Measurements from ENCODE around the gene TSPOAP1.

TSPOAP1 gene

DNA sequence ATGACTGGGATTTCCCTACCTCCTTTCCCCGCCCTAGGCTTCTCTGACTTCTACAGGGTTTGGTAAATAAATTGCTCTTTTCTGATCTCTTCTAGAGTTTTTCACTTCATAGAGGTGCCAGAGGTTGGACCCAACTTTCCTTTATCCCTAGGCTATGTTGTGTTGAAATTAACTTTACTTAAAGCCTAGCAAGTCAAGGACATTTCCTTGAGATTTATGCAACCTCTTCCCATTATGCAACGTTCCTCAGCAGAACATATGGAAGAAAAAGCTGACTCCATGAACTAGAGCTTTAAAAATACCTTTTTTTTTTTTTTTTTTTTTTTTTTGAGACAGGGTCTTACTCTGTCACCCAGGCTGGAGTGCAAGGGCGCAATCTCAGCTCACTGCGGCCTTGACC is 63.3 kb downstream of the TSPOAP1 start:
- Histone ChIP-seq H2AFZ (ENCODE audit: low read length) (no peak overlapping the region), H3K4me1 (ENCODE audit: insufficient read depth, low read length, poor library complexity, severe bottlenecking) (no peaks in the 10 kb centered on the region), H3K9me3 (ENCODE audit: insufficient read depth, low read depth, low read length) (no peaks in the 10 kb centered on the region), H3F3A (ENCODE audit: low read depth) (no peaks in the 10 kb centered on the region), H3K9ac (ENCODE audit: low read depth, low read length, poor library complexity, severe bottlenecking) (no peak overlapping the region), H3K4me3 (ENCODE audit: low read length, poor library complexity, severe bottlenecking) (no peak overlapping the region), H3K27me3 (ENCODE audit: insufficient read depth, low read length, poor library complexity, severe bottlenecking) (peaks cover 19% of the 10 kb centered on the region), H4K20me1 (ENCODE audit: insufficient read depth, low read length, poor library complexity, severe bottlenecking) (no peaks in the 10 kb centered on the region), H3K79me2 (ENCODE audit: insufficient read depth, low read length) (no peaks in the 10 kb centered on the region), H3K36me3 (ENCODE audit: insufficient read depth, low read length) (no peaks in the 10 kb centered on the region), H3K9me2 (replicated peaks; ENCODE audit: low read depth, low read length) (no peaks in the 10 kb centered on the region), H3K4me2 (ENCODE audit: low read depth, low read length, poor library complexity, severe bottlenecking) (no peak overlapping the region)
- no peak for TF ChIP-seq EZH2phosphoT487 (IDR thresholded peaks at IDR 0.05; ENCODE audit: borderline replicate concordance)
- TF ChIP-seq, protein P1, sequence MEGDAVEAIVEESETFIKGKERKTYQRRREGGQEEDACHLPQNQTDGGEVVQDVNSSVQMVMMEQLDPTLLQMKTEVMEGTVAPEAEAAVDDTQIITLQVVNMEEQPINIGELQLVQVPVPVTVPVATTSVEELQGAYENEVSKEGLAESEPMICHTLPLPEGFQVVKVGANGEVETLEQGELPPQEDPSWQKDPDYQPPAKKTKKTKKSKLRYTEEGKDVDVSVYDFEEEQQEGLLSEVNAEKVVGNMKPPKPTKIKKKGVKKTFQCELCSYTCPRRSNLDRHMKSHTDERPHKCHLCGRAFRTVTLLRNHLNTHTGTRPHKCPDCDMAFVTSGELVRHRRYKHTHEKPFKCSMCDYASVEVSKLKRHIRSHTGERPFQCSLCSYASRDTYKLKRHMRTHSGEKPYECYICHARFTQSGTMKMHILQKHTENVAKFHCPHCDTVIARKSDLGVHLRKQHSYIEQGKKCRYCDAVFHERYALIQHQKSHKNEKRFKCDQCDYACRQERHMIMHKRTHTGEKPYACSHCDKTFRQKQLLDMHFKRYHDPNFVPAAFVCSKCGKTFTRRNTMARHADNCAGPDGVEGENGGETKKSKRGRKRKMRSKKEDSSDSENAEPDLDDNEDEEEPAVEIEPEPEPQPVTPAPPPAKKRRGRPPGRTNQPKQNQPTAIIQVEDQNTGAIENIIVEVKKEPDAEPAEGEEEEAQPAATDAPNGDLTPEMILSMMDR (conservative IDR thresholded peaks at IDR 0.05; ENCODE audit: low read length), result no peak

DNA sequence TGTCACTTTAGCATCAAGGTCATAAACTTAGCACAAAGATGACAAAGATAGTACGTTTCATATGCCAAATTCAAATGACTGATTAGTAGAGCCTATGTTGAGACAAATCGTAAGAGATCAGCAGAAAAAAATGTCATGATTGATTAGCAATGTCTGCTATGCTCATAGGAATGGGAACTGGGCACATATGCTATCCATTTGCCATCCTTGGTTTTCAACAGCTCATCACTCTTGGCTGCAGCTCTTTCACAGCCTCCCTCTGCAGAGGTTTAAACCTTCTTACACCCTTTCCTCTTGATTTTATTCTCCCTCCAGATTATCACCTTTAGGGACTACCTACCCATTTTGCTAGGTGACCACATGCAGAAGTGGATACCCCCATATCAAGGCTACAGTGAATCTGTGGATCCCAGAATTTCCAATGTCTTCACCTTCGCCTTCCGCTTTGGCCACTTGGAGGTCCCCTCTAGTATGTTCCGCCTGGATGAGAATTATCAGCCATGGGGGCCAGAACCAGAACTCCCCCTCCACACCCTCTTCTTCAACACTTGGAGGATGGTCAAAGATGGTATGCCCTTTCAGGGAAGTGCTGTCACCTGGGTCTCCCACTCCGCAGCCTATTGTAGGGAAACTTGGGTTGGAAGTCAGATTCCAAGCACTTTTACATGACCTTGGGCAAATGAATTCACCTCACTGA is 64.0 kb downstream of the TSPOAP1 start:
- no peak overlapping the region for H2AFZ ChIP-seq (ENCODE audit: low read length)
- no peaks in the 10 kb centered on the region for H3F3A ChIP-seq (ENCODE audit: low read depth)
- no peak for TF ChIP-seq EZH2phosphoT487 (IDR thresholded peaks at IDR 0.05; ENCODE audit: borderline replicate concordance)
- TF ChIP-seq, protein P1 (conservative IDR thresholded peaks at IDR 0.05; ENCODE audit: low read length), result no peak
- no peak overlapping the region for H3K4me3 ChIP-seq (ENCODE audit: low read length, poor library complexity, severe bottlenecking)
- no peaks in the 10 kb centered on the region for H3K79me2 ChIP-seq (ENCODE audit: insufficient read depth, low read length)
- H3K4me1 ChIP-seq (ENCODE audit: insufficient read depth, low read length, poor library complexity, severe bottlenecking), result no peaks in the 10 kb centered on the region
- H3K9me2 ChIP-seq (replicated peaks; ENCODE audit: low read depth, low read length), result no peaks in the 10 kb centered on the region
- no peaks in the 10 kb centered on the region for H3K9me3 ChIP-seq (ENCODE audit: insufficient read depth, low read depth, low read length)
- H4K20me1 ChIP-seq (ENCODE audit: insufficient read depth, low read length, poor library complexity, severe bottlenecking), result no peaks in the 10 kb centered on the region
- no peak overlapping the region for H3K4me2 ChIP-seq (ENCODE audit: low read depth, low read length, poor library complexity, severe bottlenecking)
- no peak overlapping the region for H3K9ac ChIP-seq (ENCODE audit: low read depth, low read length, poor library complexity, severe bottlenecking)
- H3K36me3 ChIP-seq (ENCODE audit: insufficient read depth, low read length), result no peaks in the 10 kb centered on the region
- peaks cover 24% of the 10 kb centered on the region for H3K27me3 ChIP-seq (ENCODE audit: insufficient read depth, low read length, poor library complexity, severe bottlenecking)

DNA sequence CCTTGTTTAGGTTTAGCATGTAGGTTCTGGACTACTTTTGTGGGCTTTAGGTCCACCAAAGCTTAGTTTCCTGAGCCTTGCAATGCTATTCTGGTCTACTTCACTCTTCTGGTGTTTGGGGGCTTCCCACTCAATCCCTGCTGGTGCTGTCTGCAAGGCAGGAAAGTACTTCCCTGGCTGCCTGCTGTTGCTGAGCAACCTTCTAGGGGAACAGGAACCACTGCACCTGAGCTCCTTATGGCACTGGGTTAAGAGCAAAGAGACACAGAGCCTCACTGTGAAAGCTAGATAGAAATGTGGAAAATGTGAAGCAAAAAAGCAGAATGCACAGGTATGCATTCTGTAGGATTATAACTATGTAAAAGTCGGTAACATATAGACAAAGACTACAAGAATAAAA is 64.8 kb downstream of the TSPOAP1 start:
- Histone ChIP-seq H3K27me3 (ENCODE audit: insufficient read depth, low read length, poor library complexity, severe bottlenecking) (peaks cover 24% of the 10 kb centered on the region), H3F3A (ENCODE audit: low read depth) (no peaks in the 10 kb centered on the region), H3K4me2 (ENCODE audit: low read depth, low read length, poor library complexity, severe bottlenecking) (no peak overlapping the region), H4K20me1 (ENCODE audit: insufficient read depth, low read length, poor library complexity, severe bottlenecking) (no peaks in the 10 kb centered on the region), H3K9me2 (replicated peaks; ENCODE audit: low read depth, low read length) (no peaks in the 10 kb centered on the region), H3K79me2 (ENCODE audit: insufficient read depth, low read length) (no peaks in the 10 kb centered on the region), H3K4me1 (ENCODE audit: insufficient read depth, low read length, poor library complexity, severe bottlenecking) (no peaks in the 10 kb centered on the region), H3K4me3 (ENCODE audit: low read length, poor library complexity, severe bottlenecking) (no peak overlapping the region), H3K9ac (ENCODE audit: low read depth, low read length, poor library complexity, severe bottlenecking) (no peak overlapping the region), H3K36me3 (ENCODE audit: insufficient read depth, low read length) (no peaks in the 10 kb centered on the region), H3K9me3 (ENCODE audit: insufficient read depth, low read depth, low read length) (no peaks in the 10 kb centered on the region), H2AFZ (ENCODE audit: low read length) (no peak overlapping the region)
- no peak for TF ChIP-seq EZH2phosphoT487 (IDR thresholded peaks at IDR 0.05; ENCODE audit: borderline replicate concordance)
- TF ChIP-seq, protein P1 (conservative IDR thresholded peaks at IDR 0.05; ENCODE audit: low read length), result no peak
